IMR-90 (cell line): ENCODE results near the gene PROX2. TPM values are rescaled to one million over a fixed set of nuclear protein-coding genes. Genes with fewer than 3 reads are reported as not detected.

Experiments
- ATAC-seq: fragments of 200-7000 bp; cut with Tn5 transposase; 2 replicates; pipeline ENCODE4 v1.9.1; 2020; ENCODE audit warnings: low read depth, mild to moderate bottlenecking, moderate library complexity
- BruUV-seq: library from RNA; stranded (reverse); fragments of 400-500 nt; replicated peaks from 2 replicates; lab custom pipeline; 2021; lab: Mats Ljungman, UMichigan
- CTCF ChIA-PET: fragments of 300-600 bp; formaldehyde crosslinking; extraction: SDS; loops from one replicate; lab custom pipeline; 2021; ENCODE audit warnings: antibody characterized with exemption; lab: Yijun Ruan, JAX
- POLR2A ChIA-PET: fragments of 300-600 bp; sonication (Branson Sonifier 250); formaldehyde crosslinking; loops from one replicate; lab custom pipeline; 2022; ENCODE audit warnings: antibody characterized with exemption; ENCODE audit not compliant: unreplicated experiment; lab: Charles Lee
- DNase-seq: peaks from one replicate; pipeline ENCODE4 v3.0.0; 2013
- H2AFZ ChIP-seq: replicated peaks from 2 replicates; pipeline ENCODE3; 2013; ENCODE audit warnings: low read length, mild to moderate bottlenecking; ENCODE audit not compliant: poor library complexity
- H2AK5ac ChIP-seq: 2 replicates; pipeline ENCODE4 v1.6.1; 2013; ENCODE audit warnings: low read depth, low read length, inconsistent platforms
- H2AK9ac ChIP-seq: replicated peaks from 2 replicates; pipeline ENCODE3; 2013; ENCODE audit warnings: mild to moderate bottlenecking, low read depth, low read length, moderate library complexity; ENCODE audit not compliant: poor library complexity
- H2BK120ac ChIP-seq: 2 replicates; pipeline ENCODE4 v1.6.1; 2013; ENCODE audit warnings: low read depth, low read length, inconsistent platforms
- H2BK15ac ChIP-seq: 3 replicates; pipeline ENCODE4 v1.6.1; 2013; ENCODE audit warnings: low read depth, low read length, inconsistent platforms
- H2BK20ac ChIP-seq: 2 replicates; pipeline ENCODE4 v1.6.1; 2013; ENCODE audit warnings: low read depth, mild to moderate bottlenecking, inconsistent platforms, low read length, moderate library complexity
- H2BK5ac ChIP-seq: 2 replicates; pipeline ENCODE4 v1.6.1; 2013; ENCODE audit warnings: mild to moderate bottlenecking, low read depth, low read length, inconsistent platforms; ENCODE audit not compliant: poor library complexity, severe bottlenecking
- H3K14ac ChIP-seq: replicated peaks from 2 replicates; pipeline ENCODE4 v1.6.1; 2013; ENCODE audit warnings: low read depth, low read length, inconsistent platforms
- H3K18ac ChIP-seq: 2 replicates; pipeline ENCODE4 v1.6.1; 2013; ENCODE audit warnings: low read depth, low read length, control low read depth
- H3K23ac ChIP-seq: 2 replicates; pipeline ENCODE4 v1.6.1; 2013; ENCODE audit warnings: low read depth, low read length, inconsistent platforms
- H3K27ac ChIP-seq: 2 replicates; pipeline ENCODE4 v1.5.1; 2013; ENCODE audit warnings: mild to moderate bottlenecking, control low read depth, low read length; ENCODE audit not compliant: insufficient read depth
- H3K27me3 ChIP-seq: 2 replicates; pipeline ENCODE4 v1.6.1; 2013; ENCODE audit warnings: low read length; ENCODE audit not compliant: control insufficient read depth, insufficient read depth
- H3K36me3 ChIP-seq: 2 replicates; pipeline ENCODE4 v1.6.1; 2013; ENCODE audit warnings: low read length, mixed read lengths; ENCODE audit not compliant: control insufficient read depth, insufficient read depth
- H3K4ac ChIP-seq: 2 replicates; pipeline ENCODE4 v1.6.1; 2013; ENCODE audit warnings: low read depth, low read length, inconsistent platforms
- H3K4me1 ChIP-seq: 2 replicates; pipeline ENCODE4 v1.6.1; 2013; ENCODE audit warnings: low read length, mixed read lengths; ENCODE audit not compliant: control insufficient read depth, insufficient read depth
- H3K4me2 ChIP-seq: 2 replicates; pipeline ENCODE4 v1.6.1; 2013; ENCODE audit warnings: low read depth, mild to moderate bottlenecking, control low read depth, low read length, moderate library complexity
- H3K4me3 ChIP-seq: 2 replicates; pipeline ENCODE4 v1.5.1; 2013; ENCODE audit warnings: low read depth, mild to moderate bottlenecking, control low read depth, low read length, moderate library complexity; ENCODE audit not compliant: insufficient read depth
- H3K56ac ChIP-seq: 2 replicates; pipeline ENCODE4 v1.6.1; 2013; ENCODE audit warnings: low read length, inconsistent platforms; ENCODE audit not compliant: insufficient read depth; ENCODE audit errors: extremely low read depth
- H3K79me1 ChIP-seq, 2 experiments: 2 replicates each; pipeline ENCODE4 v1.6.1; 2013; ENCODE audit warnings: low read length in 2 of 2, inconsistent platforms in 1 of 2, low read depth in 1 of 2
- H3K9ac ChIP-seq: 2 replicates; pipeline ENCODE4 v1.6.1; 2013; ENCODE audit warnings: low read depth, low read length, control low read depth
- H3K9me1 ChIP-seq: 2 replicates; pipeline ENCODE4 v1.6.1; 2013; ENCODE audit warnings: low read length, inconsistent platforms; ENCODE audit not compliant: insufficient read depth
- H3K9me3 ChIP-seq: 2 replicates; pipeline ENCODE4 v1.6.1; 2013; ENCODE audit warnings: low read length; ENCODE audit not compliant: control insufficient read depth, insufficient read depth
- H4K20me1 ChIP-seq: 2 replicates; pipeline ENCODE4 v1.6.1; 2013; ENCODE audit warnings: low read length, inconsistent platforms; ENCODE audit not compliant: insufficient read depth
- H4K5ac ChIP-seq: 2 replicates; pipeline ENCODE4 v1.6.1; 2013; ENCODE audit warnings: mild to moderate bottlenecking, low read depth, low read length, control low read depth
- H4K8ac ChIP-seq, 2 experiments: 2 replicates each; pipeline ENCODE4 v1.6.1; 2013; ENCODE audit warnings: low read depth in 2 of 2, low read length in 2 of 2, control low read depth in 1 of 2, inconsistent platforms in 1 of 2
- H4K91ac ChIP-seq: 2 replicates; pipeline ENCODE4 v1.6.1; 2013; ENCODE audit warnings: low read depth, low read length, inconsistent platforms; ENCODE audit not compliant: insufficient read depth
- BHLHE40 ChIP-seq: fragments of 150-350 bp; IDR thresholded peaks from 2 replicates; pipeline ENCODE4 v1.6.1; 2016; ENCODE audit warnings: mild to moderate bottlenecking, low read depth, low read length
- CEBPB ChIP-seq: IDR thresholded peaks from 2 replicates; pipeline ENCODE4 v1.6.1; 2012; ENCODE audit warnings: low read depth, low read length, improper control_type of control experiment
- CHD1 ChIP-seq: IDR thresholded peaks from 2 replicates; pipeline ENCODE4 v1.6.1; 2012; ENCODE audit warnings: low read depth, low read length, improper control_type of control experiment
- CTCF ChIP-seq: conservative IDR thresholded peaks from 2 replicates; pipeline ENCODE4 v1.5.1; 2012; ENCODE audit warnings: mild to moderate bottlenecking, low read depth, low read length, improper control_type of control experiment
- ELK1 ChIP-seq: fragments of 150-350 bp; IDR thresholded peaks from 2 replicates; pipeline ENCODE4 v1.6.1; 2016; ENCODE audit warnings: low read depth, mild to moderate bottlenecking, low read length, moderate library complexity, borderline replicate concordance
- FOS ChIP-seq: fragments of 150-350 bp; IDR thresholded peaks from 2 replicates; pipeline ENCODE4 v1.6.1; 2016; ENCODE audit warnings: low read depth, low read length
- MAFK ChIP-seq: IDR thresholded peaks from 2 replicates; pipeline ENCODE4 v1.6.1; 2012; ENCODE audit warnings: low read depth, low read length, improper control_type of control experiment
- MAZ ChIP-seq: IDR thresholded peaks from 2 replicates; pipeline ENCODE4 v1.6.1; 2012; ENCODE audit warnings: low read depth, mild to moderate bottlenecking, low read length, improper control_type of control experiment, moderate library complexity, borderline replicate concordance
- MXI1 ChIP-seq: IDR thresholded peaks from 2 replicates; pipeline ENCODE4 v1.6.1; 2012; ENCODE audit warnings: low read depth, mild to moderate bottlenecking, low read length, moderate library complexity, borderline replicate concordance
- NFE2L2 ChIP-seq: fragments of 150-350 bp; IDR thresholded peaks from 2 replicates; pipeline ENCODE4 v1.6.1; 2016; ENCODE audit warnings: low read depth, mild to moderate bottlenecking, low read length
- POLR2A ChIP-seq: IDR thresholded peaks from 2 replicates; pipeline ENCODE4 v1.6.1; 2012; ENCODE audit warnings: mild to moderate bottlenecking, low read depth, low read length
- RAD21 ChIP-seq: IDR thresholded peaks from 2 replicates; pipeline ENCODE4 v1.6.1; 2012; ENCODE audit warnings: low read length, improper control_type of control experiment
- RCOR1 ChIP-seq: IDR thresholded peaks from 2 replicates; pipeline ENCODE4 v1.6.1; 2012; ENCODE audit warnings: mild to moderate bottlenecking, low read length, improper control_type of control experiment; ENCODE audit not compliant: insufficient replicate concordance
- RFX5 ChIP-seq: IDR thresholded peaks from 2 replicates; pipeline ENCODE4 v1.8.0; 2012; ENCODE audit warnings: low read depth, mild to moderate bottlenecking, low read length, moderate library complexity
- SMC3 ChIP-seq: fragments of 150-350 bp; IDR thresholded peaks from 2 replicates; pipeline ENCODE4 v1.6.1; 2016; ENCODE audit warnings: low read depth, mild to moderate bottlenecking, antibody characterized with exemption, low read length, moderate library complexity
- USF2 ChIP-seq: fragments of 150-350 bp; IDR thresholded peaks from 2 replicates; pipeline ENCODE4 v1.6.1; 2017; ENCODE audit warnings: mild to moderate bottlenecking, antibody characterized with exemption, low read length, low read depth
- WGBS, 2 experiments: methylation state at CpG; one replicate each; pipeline versions ENCODE4 v1.1.5 to v1.1.7; 2013; ENCODE audit warnings: missing lambda C conversion rate in 2 of 2; ENCODE audit not compliant: insufficient read length in 1 of 2; ENCODE audit errors: extremely low coverage in 2 of 2; 5-methylcytosine and 5-hydroxymethylcytosine counted together
- dilution Hi-C: fragments of 300-500 bp; cut with HindIII; formaldehyde crosslinking; loops from one replicate; pipeline ENCODE4 v1.14.3; 2018; ENCODE audit warnings: low sequenced_read_pairs; ENCODE audit not compliant: unreplicated experiment
- in situ Hi-C: fragments of 300-500 bp; cut with MboI; formaldehyde crosslinking; loops from 3 replicates; pipeline ENCODE4 v1.14.3; 2019; ENCODE audit warnings: low sequenced_read_pairs, inconsistent platforms, mixed read lengths
- intact Hi-C: fragments of 100-400 bp; cut with micrococcal nuclease; formaldehyde crosslinking; loops from 2 replicates; pipeline ENCODE4 v1.10.0; 2022
- polyA plus RNA-seq, 3 experiments: library from polyadenylated mRNA; depleted of rRNA; stranded (reverse); fragments of >200 nt; gene quantifications; 2 replicates each; pipeline ENCODE4 v1.2.3, GENCODE V29; 2012; ENCODE audit warnings: low replicate concordance in 1 of 3
- total RNA-seq: library from RNA; depleted of rRNA; stranded (reverse); fragments of >200 nt; gene quantifications from 2 replicates; pipeline ENCODE4 v1.2.3, GENCODE V29; 2012

Gene PROX2
- total and polyA plus RNA-seq, 2 of the 4 experiments (the other 2 are of a cell fraction) = not detected

GRCh38 chr14:74864198-74864597 lies 11.7 kb downstream of the PROX2 start:
- H3K9me3 ChIP-seq = no peaks in the 10 kb centered on the region
- no peak overlapping the region for H2BK5ac ChIP-seq
- no peak overlapping the region for H2BK120ac ChIP-seq
- H3K9me1 ChIP-seq = no peaks in the 10 kb centered on the region
- ChIA-PET POLR2A (no interaction called here), CTCF (interaction anchor here (2.1 kb wide), 1 partner anchor 41 kb away, joined by 7 read pairs; no protein-coding TSS in a partner anchor)
- H2AK5ac ChIP-seq = no peak overlapping the region
- no peak overlapping the region for H3K18ac ChIP-seq
- H3K4ac ChIP-seq = no peak overlapping the region
- H4K91ac ChIP-seq = no peak overlapping the region
- dilution Hi-C loops (no loop called here), intact Hi-C loops (no loop called here), in situ Hi-C loops (loop anchor here (5.0 kb wide), 1 partner anchor 38 kb away; no protein-coding TSS in a partner anchor)
- H3K27me3 ChIP-seq = peaks cover 8% of the 10 kb centered on the region
- H2AFZ ChIP-seq = no peak overlapping the region
- DNase-seq (no peak), ATAC-seq (no peak)
- no peak overlapping the region for H3K27ac ChIP-seq
- no peak overlapping the region for H3K14ac ChIP-seq
- H3K4me3 ChIP-seq = no peak overlapping the region
- H4K20me1 ChIP-seq = no peaks in the 10 kb centered on the region
- no peaks in the 10 kb centered on the region for H3K36me3 ChIP-seq
- H3K56ac ChIP-seq = no peak overlapping the region
- no peak overlapping the region for H3K23ac ChIP-seq
- no peaks in the 10 kb centered on the region for H3K79me1 ChIP-seq
- H3K4me1 ChIP-seq = peaks cover 2% of the 10 kb centered on the region; the same call in 1 of the 2 replicates
- no peak overlapping the region for H4K8ac ChIP-seq
- no peak overlapping the region for H3K9ac ChIP-seq
- no peak overlapping the region for H2BK20ac ChIP-seq
- 94% methylated on average over 3 of the region's 9 CpGs; no CpG with 5 or more reads in 1 of the 2 experiments for WGBS, 2 experiments
- H3K4me2 ChIP-seq = no peak overlapping the region
- H2BK15ac ChIP-seq = no peak overlapping the region
- H2AK9ac ChIP-seq = no peak overlapping the region
- no peak overlapping the region for H4K5ac ChIP-seq
- BruUV-seq = no TSS peak
- TF ChIP-seq CEBPB = no peak
- TF ChIP-seq MAZ = no peak
- no peak for TF ChIP-seq RAD21
- no peak for TF ChIP-seq POLR2A
- no peak for TF ChIP-seq MAFK
- TF ChIP-seq FOS = no peak
- TF ChIP-seq RFX5 = no peak
- TF ChIP-seq MXI1 = no peak
- TF ChIP-seq NFE2L2 = no peak
- no peak for TF ChIP-seq ELK1
- no peak for TF ChIP-seq CHD1
- TF ChIP-seq BHLHE40 = no peak
- no peak for TF ChIP-seq CTCF
- no peak for TF ChIP-seq RCOR1
- no peak for TF ChIP-seq USF2
- TF ChIP-seq SMC3 = no peak
